ENCODE measurements around the gene TSPAN4. TPM values are rescaled to one million over a fixed set of nuclear protein-coding genes. Genes with fewer than 3 reads are reported as not detected.

TSPAN4 gene
- total and polyA plus RNA-seq, 2 of the 13 experiments (the other 11 are each of a cell fraction or from before 2014, with no cell fraction given): 31.7 to 68.3 TPM

DNA sequence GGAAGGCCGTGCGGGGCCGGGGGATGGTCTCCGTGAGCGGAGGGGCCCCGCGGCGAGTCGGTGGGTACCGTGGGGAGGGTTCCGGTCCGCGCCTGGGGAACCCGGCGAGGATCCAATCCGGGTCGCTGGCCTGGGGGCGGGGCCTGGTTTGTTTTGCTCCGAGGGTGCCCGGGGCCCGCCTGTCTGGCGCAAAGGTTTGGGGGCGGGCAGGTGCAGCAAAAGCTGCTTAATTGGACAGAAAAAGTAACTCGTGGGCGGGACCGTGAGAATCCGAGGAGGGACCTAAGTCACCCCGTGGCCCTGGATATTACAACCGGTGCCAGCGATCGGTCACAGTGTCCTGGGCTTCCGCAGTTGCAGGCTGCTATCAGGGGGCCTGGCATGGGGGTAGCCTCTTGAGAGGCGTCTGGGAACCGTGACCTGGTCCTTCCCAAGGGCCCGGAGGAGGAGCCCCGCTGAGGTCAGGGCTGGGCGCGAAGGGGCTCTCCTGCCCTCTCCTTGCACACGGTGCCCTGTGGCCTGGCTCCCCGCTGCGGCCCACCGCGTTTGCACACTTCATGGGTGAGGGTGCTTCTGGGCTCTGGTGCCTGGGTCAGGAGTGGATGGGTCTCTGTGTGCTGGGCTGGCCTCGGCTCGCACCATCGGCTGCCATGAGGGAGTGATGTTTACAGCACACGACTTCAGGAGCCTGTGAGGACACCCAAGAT is 22.6 kb upstream of the TSPAN4 start (continued):
- TF ChIP-seq ZNF737 (CRISPR knock-in tag; IDR thresholded peaks at IDR 0.05; ENCODE audit: borderline replicate concordance) (no peak), ZNF720 (CRISPR knock-in tag; IDR thresholded peaks at IDR 0.05) (no peak), MEF2D (CRISPR knock-in tag; IDR thresholded peaks at IDR 0.05) (peak; percentile 66; the same call in 1 of the 2 replicates), SALL1 (CRISPR knock-in tag; IDR thresholded peaks at IDR 0.05) (0 out of 2 replicates have a peak, but pooled peaks have one; percentile 17), NFYB (CRISPR knock-in tag; IDR thresholded peaks at IDR 0.05) (peak; percentile 70), SP4 (CRISPR knock-in tag; IDR thresholded peaks at IDR 0.05) (no peak; the same call in 1 of the 2 replicates), KLF16 (CRISPR knock-in tag; IDR thresholded peaks at IDR 0.05) (0 out of 4 replicates have a peak, but pooled peaks of 1 of the 2 experiments have one; percentile 28), PHF21A (CRISPR knock-in tag; IDR thresholded peaks at IDR 0.05) (0 out of 2 replicates have a peak, but pooled peaks have one; percentile 8), ATAD3A (CRISPR knock-in tag; IDR thresholded peaks at IDR 0.05) (no peak), CENPT (CRISPR knock-in tag; IDR thresholded peaks at IDR 0.05; ENCODE audit: low read depth) (no peak), TCF12 (IDR thresholded peaks at IDR 0.05) (no peak), TCF12 (CRISPR knock-in tag; IDR thresholded peaks at IDR 0.05) (no peak), GABPB1 (CRISPR knock-in tag; IDR thresholded peaks at IDR 0.05) (peak; percentile 79), FOXK1 (CRISPR knock-in tag; IDR thresholded peaks at IDR 0.05; ENCODE audit: borderline replicate concordance, low read depth) (peak; percentile 26; the same call in 1 of the 2 replicates), HDAC1 (CRISPR knock-in tag; IDR thresholded peaks at IDR 0.05) (peak; percentile 20; the same call in 1 of the 2 replicates), CHCHD3 (CRISPR knock-in tag; IDR thresholded peaks at IDR 0.05) (0 out of 2 replicates have a peak, but pooled peaks have one; percentile 80), SAP130 (CRISPR knock-in tag; IDR thresholded peaks at IDR 0.05; ENCODE audit: low read depth) (peak; percentile 59)
- TF ChIP-seq, protein P1, sequence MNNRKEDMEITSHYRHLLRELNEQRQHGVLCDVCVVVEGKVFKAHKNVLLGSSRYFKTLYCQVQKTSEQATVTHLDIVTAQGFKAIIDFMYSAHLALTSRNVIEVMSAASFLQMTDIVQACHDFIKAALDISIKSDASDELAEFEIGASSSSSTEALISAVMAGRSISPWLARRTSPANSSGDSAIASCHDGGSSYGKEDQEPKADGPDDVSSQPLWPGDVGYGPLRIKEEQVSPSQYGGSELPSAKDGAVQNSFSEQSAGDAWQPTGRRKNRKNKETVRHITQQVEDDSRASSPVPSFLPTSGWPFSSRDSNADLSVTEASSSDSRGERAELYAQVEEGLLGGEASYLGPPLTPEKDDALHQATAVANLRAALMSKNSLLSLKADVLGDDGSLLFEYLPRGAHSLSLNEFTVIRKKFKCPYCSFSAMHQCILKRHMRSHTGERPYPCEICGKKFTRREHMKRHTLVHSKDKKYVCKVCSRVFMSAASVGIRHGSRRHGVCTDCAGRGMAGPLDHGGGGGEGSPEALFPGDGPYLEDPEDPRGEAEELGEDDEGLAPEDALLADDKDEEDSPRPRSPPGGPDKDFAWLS (CRISPR knock-in tag; IDR thresholded peaks at IDR 0.05; ENCODE audit: borderline replicate concordance): no peak
- TF ChIP-seq, protein P2, sequence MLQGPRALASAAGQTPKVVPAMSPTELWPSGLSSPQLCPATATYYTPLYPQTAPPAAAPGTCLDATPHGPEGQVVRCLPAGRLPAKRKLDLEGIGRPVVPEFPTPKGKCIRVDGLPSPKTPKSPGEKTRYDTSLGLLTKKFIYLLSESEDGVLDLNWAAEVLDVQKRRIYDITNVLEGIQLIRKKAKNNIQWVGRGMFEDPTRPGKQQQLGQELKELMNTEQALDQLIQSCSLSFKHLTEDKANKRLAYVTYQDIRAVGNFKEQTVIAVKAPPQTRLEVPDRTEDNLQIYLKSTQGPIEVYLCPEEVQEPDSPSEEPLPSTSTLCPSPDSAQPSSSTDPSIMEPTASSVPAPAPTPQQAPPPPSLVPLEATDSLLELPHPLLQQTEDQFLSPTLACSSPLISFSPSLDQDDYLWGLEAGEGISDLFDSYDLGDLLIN (CRISPR knock-in tag; IDR thresholded peaks at IDR 0.05; ENCODE audit: borderline replicate concordance): no peak
- TF ChIP-seq, protein P3, sequence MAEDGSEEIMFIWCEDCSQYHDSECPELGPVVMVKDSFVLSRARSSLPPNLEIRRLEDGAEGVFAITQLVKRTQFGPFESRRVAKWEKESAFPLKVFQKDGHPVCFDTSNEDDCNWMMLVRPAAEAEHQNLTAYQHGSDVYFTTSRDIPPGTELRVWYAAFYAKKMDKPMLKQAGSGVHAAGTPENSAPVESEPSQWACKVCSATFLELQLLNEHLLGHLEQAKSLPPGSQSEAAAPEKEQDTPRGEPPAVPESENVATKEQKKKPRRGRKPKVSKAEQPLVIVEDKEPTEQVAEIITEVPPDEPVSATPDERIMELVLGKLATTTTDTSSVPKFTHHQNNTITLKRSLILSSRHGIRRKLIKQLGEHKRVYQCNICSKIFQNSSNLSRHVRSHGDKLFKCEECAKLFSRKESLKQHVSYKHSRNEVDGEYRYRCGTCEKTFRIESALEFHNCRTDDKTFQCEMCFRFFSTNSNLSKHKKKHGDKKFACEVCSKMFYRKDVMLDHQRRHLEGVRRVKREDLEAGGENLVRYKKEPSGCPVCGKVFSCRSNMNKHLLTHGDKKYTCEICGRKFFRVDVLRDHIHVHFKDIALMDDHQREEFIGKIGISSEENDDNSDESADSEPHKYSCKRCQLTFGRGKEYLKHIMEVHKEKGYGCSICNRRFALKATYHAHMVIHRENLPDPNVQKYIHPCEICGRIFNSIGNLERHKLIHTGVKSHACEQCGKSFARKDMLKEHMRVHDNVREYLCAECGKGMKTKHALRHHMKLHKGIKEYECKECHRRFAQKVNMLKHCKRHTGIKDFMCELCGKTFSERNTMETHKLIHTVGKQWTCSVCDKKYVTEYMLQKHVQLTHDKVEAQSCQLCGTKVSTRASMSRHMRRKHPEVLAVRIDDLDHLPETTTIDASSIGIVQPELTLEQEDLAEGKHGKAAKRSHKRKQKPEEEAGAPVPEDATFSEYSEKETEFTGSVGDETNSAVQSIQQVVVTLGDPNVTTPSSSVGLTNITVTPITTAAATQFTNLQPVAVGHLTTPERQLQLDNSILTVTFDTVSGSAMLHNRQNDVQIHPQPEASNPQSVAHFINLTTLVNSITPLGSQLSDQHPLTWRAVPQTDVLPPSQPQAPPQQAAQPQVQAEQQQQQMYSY (CRISPR knock-in tag; IDR thresholded peaks at IDR 0.05): 0 out of 2 replicates have a peak, but pooled peaks have one; percentile 6
- TF ChIP-seq, protein P4, sequence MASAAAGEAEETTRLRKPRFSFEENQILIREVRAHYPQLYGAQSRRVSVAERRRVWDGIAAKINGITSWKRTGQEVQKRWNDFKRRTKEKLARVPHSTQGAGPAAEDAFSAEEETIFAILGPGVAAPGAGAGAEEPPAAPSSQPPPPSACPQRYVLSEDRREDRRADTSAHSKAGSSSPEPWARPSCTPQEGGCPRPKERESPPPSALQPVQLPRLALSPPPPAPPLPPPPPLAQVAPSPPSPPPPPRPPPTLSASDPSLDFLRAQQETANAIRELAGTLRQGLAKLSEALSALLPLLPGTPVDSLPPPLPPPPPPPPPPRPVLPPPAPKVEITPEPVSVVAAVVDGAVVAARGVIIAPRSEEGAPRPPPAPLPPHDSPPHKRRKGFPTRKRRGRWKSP (CRISPR knock-in tag; IDR thresholded peaks at IDR 0.05): peak; percentile 57; the same call in 1 of the 2 replicates
- TF ChIP-seq, protein P5, sequence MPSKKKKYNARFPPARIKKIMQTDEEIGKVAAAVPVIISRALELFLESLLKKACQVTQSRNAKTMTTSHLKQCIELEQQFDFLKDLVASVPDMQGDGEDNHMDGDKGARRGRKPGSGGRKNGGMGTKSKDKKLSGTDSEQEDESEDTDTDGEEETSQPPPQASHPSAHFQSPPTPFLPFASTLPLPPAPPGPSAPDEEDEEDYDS (CRISPR knock-in tag; IDR thresholded peaks at IDR 0.05): peak; percentile 68
